ENCODE data around the gene PPM1H.
"Not testable (repeated sequence)": the region's sequence is repeated elsewhere in the genome, so short reads cannot be mapped to it uniquely, and the experiment has no call there.

The PPM1H gene

DNA sequence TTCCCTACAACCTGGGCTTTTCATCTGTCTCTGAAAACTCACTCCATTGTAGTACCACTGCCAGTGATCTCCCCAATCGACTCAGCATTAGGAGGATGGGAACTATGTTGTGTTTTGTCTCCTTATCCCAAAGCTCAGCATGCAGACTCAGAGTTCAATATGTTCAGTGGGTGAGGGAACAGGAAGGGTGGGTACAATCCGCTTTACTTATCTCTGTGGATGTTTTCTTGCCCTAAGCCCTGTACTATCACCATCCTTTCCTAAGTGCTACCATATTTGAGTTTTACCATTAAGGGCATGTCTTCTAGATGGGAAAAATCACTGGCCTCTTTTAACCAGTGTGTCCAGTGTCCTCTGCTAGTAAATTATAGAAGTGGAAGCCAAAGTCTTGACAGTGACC is 107.1 kb downstream of the PPM1H start:
- no peak for DNase-seq

DNA sequence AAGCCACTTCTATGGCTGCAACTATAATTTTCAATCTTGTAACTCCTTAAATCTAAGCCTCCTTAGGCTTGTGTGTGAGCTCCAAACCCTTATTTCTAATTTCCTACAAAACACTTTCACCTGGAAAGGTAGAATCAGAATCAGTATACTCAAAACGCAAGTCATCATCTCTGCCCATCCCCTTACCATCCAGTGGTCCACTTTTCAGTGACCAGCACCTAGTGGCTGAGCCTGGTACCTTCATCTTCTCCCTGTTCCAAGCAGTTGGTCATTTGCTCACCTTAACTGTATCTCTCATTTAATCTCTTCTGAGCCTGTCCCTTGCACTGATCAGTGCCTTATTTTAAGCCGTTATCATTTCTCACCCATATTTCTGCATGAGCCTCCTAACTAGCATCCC is 107.9 kb downstream of the PPM1H start:
- no peak for DNase-seq

GRCh38 chr12:62817556-62818271 is 117.2 kb downstream of the PPM1H start:
- no peak for DNase-seq

- DNase-seq, result no peak
These were observed 120.7 kb downstream of the PPM1H start for GRCh38 chr12:62814243-62814642.

- peak; percentile 26 for DNase-seq
These were observed 121.7 kb downstream of the PPM1H start for GRCh38 chr12:62813031-62813829.

DNA sequence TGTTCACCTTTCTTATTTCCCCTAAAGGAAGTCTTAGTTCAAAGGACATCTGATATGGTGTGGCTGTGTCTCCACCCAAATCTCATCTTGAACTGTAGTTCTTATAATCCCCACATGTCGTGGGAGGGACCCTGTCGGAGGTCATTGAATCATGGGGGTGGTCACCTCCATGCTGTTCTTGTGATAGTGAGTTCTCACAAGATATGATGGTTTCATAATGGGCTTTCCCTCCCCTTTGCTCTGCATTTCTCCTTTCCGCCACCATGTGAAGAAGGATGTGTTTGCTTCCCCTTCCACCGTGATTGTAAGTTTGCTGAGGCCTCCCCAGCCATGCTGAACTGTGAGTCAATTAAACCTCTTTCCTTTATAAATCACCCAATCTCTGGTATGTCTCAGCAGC is 123.5 kb downstream of the PPM1H start:
- not testable (repeated sequence) for DNase-seq

DNA sequence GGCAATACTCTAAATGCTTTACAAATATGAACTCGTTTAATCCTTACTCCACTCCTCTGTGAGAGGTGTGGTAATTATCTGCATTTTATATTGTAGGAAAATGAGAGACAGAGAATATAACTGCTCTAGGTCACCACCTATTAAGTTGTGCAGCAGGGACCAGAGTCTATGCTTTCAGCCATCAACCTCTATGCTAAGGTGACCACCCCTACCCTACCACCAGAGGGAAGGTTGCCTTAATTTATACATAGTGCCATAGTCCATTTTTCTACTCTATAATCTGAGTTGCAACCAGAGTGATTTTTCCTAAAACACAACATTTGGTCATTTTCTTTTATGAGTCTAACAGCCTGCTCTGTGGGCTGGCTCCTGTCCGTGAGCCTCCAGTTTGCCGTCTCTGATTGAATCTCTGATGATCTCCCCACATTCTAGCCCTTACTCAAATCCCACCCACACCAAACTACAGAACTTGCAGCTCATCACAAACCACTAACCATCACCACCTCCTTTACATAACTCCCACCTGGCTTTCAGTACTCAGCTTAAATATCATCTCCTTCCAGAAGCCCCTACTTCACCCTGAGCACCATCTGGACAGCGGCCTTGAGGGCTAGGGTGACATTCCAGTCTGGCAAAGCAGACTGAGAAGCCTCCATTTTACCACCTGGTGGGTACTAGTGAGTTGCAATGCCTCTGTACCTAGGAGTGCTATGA is 126.6 kb downstream of the PPM1H start:
- DNase-seq, result no peak

- no peak for DNase-seq
These were observed 128.1 kb downstream of the PPM1H start for GRCh38 chr12:62806893-62807292.

- no peak for DNase-seq
These were observed 128.6 kb downstream of the PPM1H start for GRCh38 chr12:62806244-62806836.

DNA sequence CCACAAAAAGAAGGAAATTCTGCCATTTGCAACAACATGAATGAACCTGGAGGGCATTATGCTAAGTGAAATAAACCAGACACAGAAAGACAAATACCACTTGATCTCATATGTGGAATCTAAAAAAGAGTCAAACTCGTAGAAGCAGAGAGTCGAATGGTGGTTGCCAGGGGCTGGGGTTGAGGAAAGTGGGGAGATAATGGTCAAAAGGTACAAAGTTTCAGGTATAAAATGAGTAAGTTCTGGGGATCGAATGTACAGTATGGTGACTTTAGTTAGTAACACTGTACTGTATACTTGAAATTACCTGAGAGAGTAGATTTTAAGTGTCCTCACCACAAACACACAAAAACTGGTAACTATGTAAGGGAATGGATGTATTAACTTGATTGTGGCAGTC is 129.4 kb downstream of the PPM1H start:
- no peak for DNase-seq

- no peak for DNase-seq
These were observed 131.2 kb downstream of the PPM1H start for GRCh38 chr12:62803756-62804155.

DNA sequence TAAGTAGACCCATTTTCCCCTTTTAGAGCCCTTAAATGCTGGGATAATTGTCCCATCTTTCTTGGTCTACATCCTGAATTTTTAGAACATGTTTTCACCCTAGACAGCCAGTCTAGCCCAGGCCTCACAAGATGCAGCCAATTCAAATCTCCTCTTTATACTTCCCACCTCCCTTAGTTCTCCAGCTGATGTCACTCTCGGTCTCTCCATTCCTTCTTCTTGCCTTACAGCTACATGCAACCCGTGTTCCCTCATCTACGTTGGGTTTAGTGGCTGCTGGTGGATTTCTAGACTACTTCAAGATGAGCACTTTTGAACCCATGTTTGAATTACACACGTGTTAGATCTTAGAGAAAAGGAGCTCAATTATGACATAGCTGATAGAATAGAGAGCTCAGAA is 132.0 kb downstream of the PPM1H start:
- no peak for DNase-seq

GRCh38 chr12:62802321-62802720 is 132.6 kb downstream of the PPM1H start:
- no peak for DNase-seq

GRCh38 chr12:62801796-62802195 is 133.2 kb downstream of the PPM1H start:
- no peak for DNase-seq

- DNase-seq, result no peak
These were observed 134.1 kb downstream of the PPM1H start for GRCh38 chr12:62800707-62801400.

- no peak for DNase-seq
These were observed 135.1 kb downstream of the PPM1H start for GRCh38 chr12:62799766-62800406.

- DNase-seq, result peak; percentile 62
These were observed 135.7 kb downstream of the PPM1H start for GRCh38 chr12:62799126-62799736.

GRCh38 chr12:62794218-62794583 is 140.7 kb downstream of the PPM1H start:
- DNase-seq, result no peak

GRCh38 chr12:62793256-62794217 is 141.4 kb downstream of the PPM1H start:
- DNase-seq, result peak; percentile 71

GRCh38 chr12:62792236-62792870 is 142.6 kb downstream of the PPM1H start:
- DNase-seq, result no peak

Data from CD4-positive, alpha-beta T cell treated with Interleukin-12 subunit alpha and Interleukin-12 subunit beta, for 1 hour (primary cell).